K562 (cell line): Measurements from ENCODE around the gene PPP3CA.

Source experiments
- CC2D1A ChIP-seq: fragments of 450-650 bp; IDR thresholded peaks from 2 replicates; pipeline ENCODE4 v1.6.1; 2017; ENCODE audit warnings: mild to moderate bottlenecking
- CXXC5 ChIP-seq: fragments of 250-450 bp; sonication (Bioruptor Pico); IDR thresholded peaks from 2 replicates; pipeline ENCODE4 v1.8.0; 2022; ENCODE audit warnings: inconsistent platforms, mild to moderate bottlenecking, moderate library complexity
- GABPA ChIP-seq: fragments of 200-800 bp; sonication (Bioruptor generic); conservative IDR thresholded peaks from 2 replicates; pipeline ENCODE4 v1.6.1; 2016; ENCODE audit warnings: low read depth, missing genetic modification characterization, missing compliant biosample characterization
- NBN ChIP-seq: fragments of 450-650 bp; IDR thresholded peaks from 2 replicates; pipeline ENCODE4 v1.6.1; 2016; ENCODE audit warnings: low read depth, mild to moderate bottlenecking
- NRF1 ChIP-seq, 2 experiments: fragments of 450-650 bp; IDR thresholded peaks in 1 of 2; conservative IDR thresholded peaks in 1 of 2; 2 replicates each; pipeline ENCODE4 v1.6.1; 2014; ENCODE audit warnings: mild to moderate bottlenecking in 2 of 2
- STAT6 ChIP-seq: sonication (generic); formaldehyde crosslinking; IDR thresholded peaks from 2 replicates; pipeline ENCODE4 v1.8.1; 2023; ENCODE audit warnings: mild to moderate bottlenecking, missing genetic modification reagents
- ZBTB43 ChIP-seq: sonication (generic); formaldehyde crosslinking; IDR thresholded peaks from 2 replicates; pipeline ENCODE4 v1.8.0; 2023; ENCODE audit warnings: mild to moderate bottlenecking, missing genetic modification reagents

DNA sequence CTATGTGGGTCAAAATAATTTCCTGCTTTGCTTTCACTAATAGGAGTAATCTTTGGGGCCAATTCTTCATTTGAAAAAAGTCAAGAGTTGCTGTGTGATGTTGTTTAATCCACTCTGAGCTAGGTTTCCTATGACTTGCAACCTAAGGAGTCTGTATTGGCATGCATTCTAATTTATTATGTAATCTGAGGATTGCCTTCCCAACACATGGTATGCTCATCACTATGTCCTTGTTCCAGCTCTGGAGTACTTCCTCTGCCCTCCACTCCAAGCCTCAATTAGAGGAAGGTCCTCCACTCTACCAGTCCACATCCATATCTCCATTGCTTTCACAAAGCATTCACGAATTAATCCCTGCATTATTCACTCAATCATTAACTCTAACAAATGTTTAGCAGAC is 56.1 kb downstream of the PPP3CA start:
- TF ChIP-seq CXXC5 (CRISPR knock-in tag) (no peak), GABPA (no peak), STAT6 (CRISPR knock-in tag) (no peak), NRF1 (conservative IDR thresholded peaks at IDR 0.05 in 1 of 2, IDR thresholded peaks at IDR 0.05 in 1 of 2) (no peak), ZBTB43 (CRISPR knock-in tag) (no peak), CC2D1A (no peak), NBN (no peak)
